SK-N-SH (cell line): Measurements from ENCODE around the gene TMEM132D.

ENCODE experiments used
- CHD2 ChIP-seq: fragments of 150-350 bp; IDR thresholded peaks from 2 replicates; pipeline ENCODE4 v1.6.1; 2018; ENCODE audit warnings: low read length; ENCODE audit not compliant: partially characterized antibody
- EP300 ChIP-seq, 2 experiments: IDR thresholded peaks; 2 replicates each; pipeline versions ENCODE4 v1.4.0 to v1.6.1; 2012; ENCODE audit warnings: borderline replicate concordance in 1 of 2, low read depth in 1 of 2, low read length in 1 of 2
- POLR2AphosphoS5 ChIP-seq: IDR thresholded peaks from 2 replicates; pipeline ENCODE4 v1.6.1; 2012; ENCODE audit warnings: low read depth, low read length
- RFX5 ChIP-seq: IDR thresholded peaks from 2 replicates; pipeline ENCODE4 v1.6.1; 2012; ENCODE audit warnings: mild to moderate bottlenecking, improper control_type of control experiment, low read length
- RXRA ChIP-seq: IDR thresholded peaks from 2 replicates; pipeline ENCODE4 v1.4.0; 2012; ENCODE audit warnings: low read depth, mild to moderate bottlenecking, borderline replicate concordance
- TAF1 ChIP-seq: IDR thresholded peaks from 2 replicates; pipeline ENCODE4 v1.6.1; 2012; ENCODE audit warnings: low read depth, mild to moderate bottlenecking, low read length, moderate library complexity, borderline replicate concordance
- TF ChIP-seq, protein P1 (sequence below): fragments of 200-600 bp; sonication (generic); IDR thresholded peaks from 2 replicates; pipeline ENCODE4 v1.6.1; 2017; ENCODE audit warnings: antibody characterized with exemption, mild to moderate bottlenecking, moderate library complexity
- TF ChIP-seq, protein P2 (sequence below): IDR thresholded peaks from 2 replicates; pipeline ENCODE4 v1.4.0; 2012; ENCODE audit warnings: low read depth, borderline replicate concordance
- TF ChIP-seq, protein P3 (sequence below): IDR thresholded peaks from 2 replicates; pipeline ENCODE4 v1.4.0; 2012; ENCODE audit warnings: low read depth

DNA sequence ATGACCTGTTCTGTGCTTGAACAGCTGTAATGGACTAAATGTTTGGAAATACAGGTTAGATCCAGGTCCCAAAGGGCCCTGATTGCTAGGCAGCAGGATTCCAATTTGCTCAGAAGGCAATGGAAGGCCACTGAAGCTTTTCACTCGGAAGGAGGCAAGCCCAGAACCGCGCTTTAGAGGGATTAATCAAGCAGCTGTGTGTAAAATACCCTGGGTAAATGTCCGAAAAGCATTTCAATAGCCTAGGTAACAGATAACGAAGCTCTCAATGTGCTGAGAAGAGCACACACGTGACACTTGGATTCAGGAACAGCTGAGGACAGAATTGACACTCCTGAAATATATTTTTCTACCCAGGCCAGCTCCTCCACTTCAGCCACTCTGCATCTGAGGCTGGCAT, 436.1 kb downstream of the TMEM132D start:
- no peak for TF ChIP-seq CHD2
- TF ChIP-seq, protein P1, sequence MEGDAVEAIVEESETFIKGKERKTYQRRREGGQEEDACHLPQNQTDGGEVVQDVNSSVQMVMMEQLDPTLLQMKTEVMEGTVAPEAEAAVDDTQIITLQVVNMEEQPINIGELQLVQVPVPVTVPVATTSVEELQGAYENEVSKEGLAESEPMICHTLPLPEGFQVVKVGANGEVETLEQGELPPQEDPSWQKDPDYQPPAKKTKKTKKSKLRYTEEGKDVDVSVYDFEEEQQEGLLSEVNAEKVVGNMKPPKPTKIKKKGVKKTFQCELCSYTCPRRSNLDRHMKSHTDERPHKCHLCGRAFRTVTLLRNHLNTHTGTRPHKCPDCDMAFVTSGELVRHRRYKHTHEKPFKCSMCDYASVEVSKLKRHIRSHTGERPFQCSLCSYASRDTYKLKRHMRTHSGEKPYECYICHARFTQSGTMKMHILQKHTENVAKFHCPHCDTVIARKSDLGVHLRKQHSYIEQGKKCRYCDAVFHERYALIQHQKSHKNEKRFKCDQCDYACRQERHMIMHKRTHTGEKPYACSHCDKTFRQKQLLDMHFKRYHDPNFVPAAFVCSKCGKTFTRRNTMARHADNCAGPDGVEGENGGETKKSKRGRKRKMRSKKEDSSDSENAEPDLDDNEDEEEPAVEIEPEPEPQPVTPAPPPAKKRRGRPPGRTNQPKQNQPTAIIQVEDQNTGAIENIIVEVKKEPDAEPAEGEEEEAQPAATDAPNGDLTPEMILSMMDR: no peak
- TF ChIP-seq RFX5: no peak
- TF ChIP-seq EP300 (IDR thresholded peaks at IDR 0.05; ENCODE audit: borderline replicate concordance in 1 of 2, low read depth in 1 of 2, low read length in 1 of 2): no peak
- no peak for TF ChIP-seq TAF1
- TF ChIP-seq, protein P2, sequence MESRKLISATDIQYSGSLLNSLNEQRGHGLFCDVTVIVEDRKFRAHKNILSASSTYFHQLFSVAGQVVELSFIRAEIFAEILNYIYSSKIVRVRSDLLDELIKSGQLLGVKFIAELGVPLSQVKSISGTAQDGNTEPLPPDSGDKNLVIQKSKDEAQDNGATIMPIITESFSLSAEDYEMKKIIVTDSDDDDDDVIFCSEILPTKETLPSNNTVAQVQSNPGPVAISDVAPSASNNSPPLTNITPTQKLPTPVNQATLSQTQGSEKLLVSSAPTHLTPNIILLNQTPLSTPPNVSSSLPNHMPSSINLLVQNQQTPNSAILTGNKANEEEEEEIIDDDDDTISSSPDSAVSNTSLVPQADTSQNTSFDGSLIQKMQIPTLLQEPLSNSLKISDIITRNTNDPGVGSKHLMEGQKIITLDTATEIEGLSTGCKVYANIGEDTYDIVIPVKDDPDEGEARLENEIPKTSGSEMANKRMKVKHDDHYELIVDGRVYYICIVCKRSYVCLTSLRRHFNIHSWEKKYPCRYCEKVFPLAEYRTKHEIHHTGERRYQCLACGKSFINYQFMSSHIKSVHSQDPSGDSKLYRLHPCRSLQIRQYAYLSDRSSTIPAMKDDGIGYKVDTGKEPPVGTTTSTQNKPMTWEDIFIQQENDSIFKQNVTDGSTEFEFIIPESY: no peak
- TF ChIP-seq, protein P3, sequence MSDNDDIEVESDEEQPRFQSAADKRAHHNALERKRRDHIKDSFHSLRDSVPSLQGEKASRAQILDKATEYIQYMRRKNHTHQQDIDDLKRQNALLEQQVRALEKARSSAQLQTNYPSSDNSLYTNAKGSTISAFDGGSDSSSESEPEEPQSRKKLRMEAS: no peak
- no peak for TF ChIP-seq RXRA
- no peak for TF ChIP-seq POLR2AphosphoS5
